HG03095 (cell line): Measurements from ENCODE around the gene FGF23.
"Not testable (repeated sequence)": the region's sequence is repeated elsewhere in the genome, so short reads cannot be mapped to it uniquely, and the experiment has no call there.

Experiments
- ATAC-seq: cut with Tn5 transposase; IDR thresholded peaks from one replicate; pipeline ENCODE4 v1.9.1; 2021; ENCODE audit warnings: moderate library complexity; ENCODE audit not compliant: unreplicated experiment

The FGF23 gene

DNA sequence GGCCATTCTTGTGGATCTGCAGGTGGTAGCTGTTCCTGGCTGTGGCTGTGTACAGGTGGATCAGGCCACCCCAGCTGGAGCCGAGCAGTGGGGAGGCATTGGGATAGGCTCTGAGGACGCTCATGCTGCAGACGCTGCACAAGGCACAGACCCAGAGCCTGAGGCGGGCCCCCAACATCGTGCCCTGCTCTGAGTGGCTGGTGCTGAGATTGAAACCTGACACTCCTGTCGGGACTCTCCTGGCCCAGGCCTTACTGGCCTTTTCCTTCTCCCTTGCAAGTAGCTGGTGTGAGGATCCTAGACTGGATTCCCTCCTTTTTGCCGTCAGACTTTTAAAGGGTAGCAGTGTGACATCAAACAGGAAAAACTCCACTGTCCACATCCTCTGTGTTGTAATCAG, at the start of gene FGF23:
TSS of gene FGF23 (minus strand) at position 308 of the 400 bp plus-strand sequence. CDS start at position 178, 130 bp downstream.
- no peak for ATAC-seq

DNA sequence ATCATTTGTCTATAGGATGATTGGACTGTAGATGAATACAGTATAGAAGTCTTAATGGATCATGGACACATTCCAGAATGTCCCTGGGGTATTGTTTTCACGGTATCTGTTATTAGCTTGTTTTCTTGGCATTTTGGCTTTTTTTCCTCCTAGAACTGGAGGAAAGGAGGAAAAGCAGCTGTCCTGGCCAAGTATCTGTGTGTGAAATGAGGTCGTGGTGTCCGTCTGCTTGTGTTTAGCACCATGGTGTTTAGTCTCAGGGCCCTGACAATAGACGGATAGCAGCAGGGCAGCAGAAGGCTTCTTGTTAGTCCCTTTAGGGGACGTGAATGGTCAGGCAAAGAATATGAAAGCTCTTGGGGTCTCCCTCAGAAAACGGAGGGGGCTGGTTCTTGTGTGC, 44.9 kb upstream of the FGF23 start:
- ATAC-seq, result no peak

DNA sequence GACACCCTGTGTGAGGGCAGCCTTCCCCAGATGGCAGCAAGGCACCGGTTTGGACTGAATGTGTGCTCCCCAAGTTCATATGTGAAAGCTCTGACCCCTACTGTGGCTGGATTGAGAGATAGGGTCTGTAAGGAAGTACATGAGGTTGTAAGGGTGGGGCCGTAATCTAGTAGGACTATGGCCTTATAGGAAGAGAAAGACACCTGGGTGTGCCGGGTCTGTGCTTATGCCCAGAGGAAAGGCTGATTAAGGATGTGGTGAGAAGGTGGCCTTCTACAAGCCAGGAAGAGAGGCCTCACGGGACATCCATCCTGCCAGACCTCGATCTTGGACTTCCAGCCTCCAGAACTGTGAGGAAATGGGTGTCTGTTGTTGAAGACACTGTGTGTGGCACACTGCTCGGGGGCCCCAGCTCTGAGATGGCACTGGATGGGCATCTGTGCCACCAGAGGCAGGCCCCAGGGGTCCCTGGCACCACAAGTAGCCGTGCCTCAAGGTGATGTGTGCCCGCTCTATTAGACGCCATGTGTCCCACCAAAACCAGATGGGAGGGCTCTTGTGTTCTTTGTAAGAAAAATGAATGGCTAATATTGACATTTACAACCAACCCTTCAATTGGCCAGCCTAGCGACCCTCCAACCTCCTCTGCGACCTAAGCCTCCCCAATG, 44.1 kb upstream of the FGF23 start:
- no peak for ATAC-seq

DNA sequence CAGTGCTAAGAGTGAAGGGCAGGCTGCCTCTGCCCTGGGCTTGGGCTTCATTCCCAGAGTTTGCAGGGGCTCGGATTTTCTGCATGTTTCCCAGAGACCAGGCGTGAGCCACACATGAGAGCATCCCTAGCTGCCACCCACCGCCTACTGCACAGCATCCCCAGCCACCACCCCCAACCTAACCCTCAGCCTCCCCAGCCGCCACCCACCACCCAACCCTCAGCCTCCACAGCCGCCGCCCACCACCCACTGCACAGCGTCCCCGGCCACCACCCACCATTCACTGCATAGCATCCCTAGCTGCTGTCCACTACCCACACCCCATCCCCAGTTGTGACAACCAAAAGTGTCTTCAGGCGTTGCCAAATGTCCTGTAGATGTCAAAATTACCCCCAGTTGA, 43.5 kb upstream of the FGF23 start:
- no peak for ATAC-seq

DNA sequence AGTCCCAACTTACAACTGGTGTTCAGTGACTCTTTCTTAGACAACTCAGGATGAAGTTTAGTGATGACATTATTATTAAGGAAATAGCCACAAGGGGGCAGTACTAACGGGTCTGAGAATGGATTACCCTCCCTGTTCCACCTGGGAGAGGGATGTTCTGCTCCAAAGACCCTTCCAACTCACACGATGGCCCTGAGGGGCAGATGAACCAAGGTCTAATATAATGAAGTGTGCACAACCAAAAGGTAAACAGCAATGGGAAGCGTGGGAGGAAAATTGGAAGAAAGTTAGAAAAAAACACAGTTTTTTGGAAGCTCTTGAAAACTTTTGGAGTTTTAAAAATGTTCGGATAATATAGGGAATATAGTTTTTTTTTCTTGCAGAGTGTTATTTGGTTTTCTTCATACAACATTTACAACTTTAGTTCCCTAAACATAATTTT, 42.1 kb upstream of the FGF23 start:
- ATAC-seq, result no peak

DNA sequence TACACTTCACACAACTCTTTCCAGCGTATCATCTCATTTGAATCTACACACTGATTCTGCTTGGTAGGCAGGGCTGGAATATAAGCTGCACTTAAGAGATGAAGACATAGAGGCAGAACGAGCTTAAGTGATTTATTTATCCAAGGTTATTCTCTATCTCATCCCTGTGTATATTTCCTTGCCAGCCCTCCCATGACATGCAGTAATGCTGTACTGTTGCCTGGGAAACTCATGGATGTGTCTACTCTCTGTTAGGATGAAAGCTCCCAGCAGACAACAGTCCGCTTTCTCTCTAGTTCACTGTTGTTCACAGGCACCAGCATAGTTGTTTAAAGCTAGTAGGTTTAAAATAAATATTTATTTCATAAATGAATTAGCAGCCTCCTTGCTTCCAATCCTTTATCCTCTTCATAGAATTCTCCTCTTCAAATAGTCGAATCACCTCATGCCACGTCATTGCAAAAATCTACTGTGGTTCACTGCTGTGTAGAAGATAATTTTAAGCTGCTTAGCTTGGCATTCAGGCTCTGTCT, 40.7 kb upstream of the FGF23 start:
- ATAC-seq, result no peak

DNA sequence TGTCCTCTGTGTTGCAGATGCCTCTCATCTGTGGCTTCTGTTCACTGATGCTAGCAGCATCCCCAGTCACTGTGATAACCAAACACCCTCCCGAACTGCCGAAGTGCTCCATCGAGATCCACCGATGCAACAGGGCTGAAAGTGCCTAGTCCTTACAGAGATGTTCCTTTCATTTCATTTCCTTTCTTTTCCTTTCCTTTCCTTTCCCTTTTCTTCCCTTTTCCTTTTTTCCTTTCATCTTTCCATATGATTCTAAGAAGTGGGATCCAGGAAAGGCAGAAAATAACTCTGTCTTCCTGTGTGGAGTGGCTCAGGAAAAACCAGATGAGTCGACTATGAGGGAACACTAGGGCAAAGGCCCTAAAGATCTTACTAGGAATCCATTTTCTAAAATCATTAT, 39.4 kb upstream of the FGF23 start:
- no peak for ATAC-seq

DNA sequence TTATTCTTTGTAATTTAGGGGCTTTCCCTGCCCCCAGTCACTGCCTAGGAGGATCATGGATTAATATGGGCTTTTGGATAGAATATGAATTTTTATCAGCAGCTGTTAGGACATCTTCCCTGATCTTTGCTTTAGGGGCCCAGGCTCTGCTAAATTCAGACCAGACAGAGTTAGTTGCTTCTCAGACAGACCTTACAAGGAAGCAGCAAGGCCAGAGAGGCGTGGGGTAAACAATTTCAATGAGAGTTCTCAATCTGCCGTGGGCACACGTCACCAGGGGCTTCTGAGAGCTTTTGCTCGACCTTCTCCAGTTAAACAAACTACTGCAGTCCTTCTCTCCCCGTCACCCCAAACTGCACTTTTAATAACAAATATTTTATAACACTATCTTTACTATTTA, 38.4 kb upstream of the FGF23 start:
- ATAC-seq, result no peak

DNA sequence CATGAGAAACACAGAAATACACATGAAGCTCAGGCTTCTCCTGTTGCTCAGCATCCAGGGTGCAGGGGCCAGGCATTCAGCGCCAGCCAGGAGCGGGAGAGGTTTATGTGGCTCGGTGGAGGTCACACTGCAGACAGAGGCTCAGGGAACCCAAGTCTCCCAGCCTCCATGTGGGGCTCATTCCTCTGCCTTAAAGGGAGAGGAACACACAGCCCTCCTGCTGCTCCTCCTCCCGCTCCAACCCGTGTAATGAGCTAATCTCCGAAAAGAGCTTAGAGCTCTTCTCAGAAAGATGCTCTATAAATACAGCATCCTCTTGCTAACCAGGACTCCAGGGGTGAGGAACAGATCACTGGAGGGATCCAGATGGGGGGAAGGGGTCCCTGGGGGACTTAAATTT, 37.9 kb upstream of the FGF23 start:
- no peak for ATAC-seq

DNA sequence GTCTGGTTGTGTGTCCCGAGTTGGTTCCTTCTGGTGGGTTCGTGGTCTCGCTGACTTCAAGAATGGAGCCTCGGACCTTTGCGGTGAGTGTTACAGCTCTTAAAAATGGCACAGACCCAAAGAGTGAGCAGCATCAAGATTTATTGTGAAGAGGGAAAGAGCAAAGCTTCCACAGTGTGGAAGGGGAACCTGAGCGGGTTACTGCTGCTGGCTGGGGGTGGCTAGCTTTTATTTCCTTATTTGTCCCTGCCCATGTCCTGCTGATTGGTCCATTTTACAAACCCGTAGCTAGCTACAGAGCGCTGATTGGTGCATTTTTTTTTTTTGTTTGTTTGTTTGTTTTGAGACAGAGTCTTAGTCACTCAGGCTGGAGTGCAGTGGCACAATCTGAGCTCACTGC, 36.8 kb upstream of the FGF23 start:
- no peak for ATAC-seq

DNA sequence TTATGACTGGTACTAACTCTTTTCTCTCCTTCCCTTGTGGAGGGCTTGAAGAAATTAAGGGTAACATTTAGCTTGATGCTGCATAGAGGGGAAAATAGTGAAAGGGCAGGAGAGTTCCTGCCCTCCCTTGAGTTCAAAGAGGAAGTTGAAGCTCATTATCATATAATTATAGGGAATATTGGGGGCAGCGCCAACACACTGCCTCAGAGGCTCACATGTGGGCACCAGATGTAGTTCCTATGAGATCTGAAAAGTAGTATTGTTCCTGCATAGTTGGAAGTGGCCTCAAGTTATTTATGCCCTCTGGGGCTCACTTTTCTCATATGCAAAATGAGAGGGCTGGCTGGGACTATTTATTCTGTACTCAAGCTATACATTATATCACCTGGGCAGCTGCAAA, 33.0 kb upstream of the FGF23 start:
- no peak for ATAC-seq

DNA sequence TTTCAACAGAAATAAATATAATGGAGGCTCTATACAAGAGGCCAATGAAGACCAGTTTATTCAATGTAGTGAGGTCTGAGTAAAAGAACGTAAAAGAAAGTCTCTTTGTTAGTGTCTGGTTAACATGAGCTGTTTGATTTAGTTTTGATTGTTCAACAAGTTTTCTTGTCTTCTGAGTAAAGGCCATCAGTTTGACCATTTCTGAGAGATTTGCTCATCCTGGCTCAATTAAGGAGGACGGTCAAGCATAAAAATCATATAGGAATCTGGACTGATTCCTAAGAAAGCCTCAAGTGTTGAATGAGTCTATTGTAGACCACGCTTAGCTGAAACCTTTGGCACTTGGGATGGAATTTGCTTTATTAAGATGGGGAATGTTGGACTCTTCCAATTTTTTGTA, 32.5 kb upstream of the FGF23 start:
- ATAC-seq, result no peak

DNA sequence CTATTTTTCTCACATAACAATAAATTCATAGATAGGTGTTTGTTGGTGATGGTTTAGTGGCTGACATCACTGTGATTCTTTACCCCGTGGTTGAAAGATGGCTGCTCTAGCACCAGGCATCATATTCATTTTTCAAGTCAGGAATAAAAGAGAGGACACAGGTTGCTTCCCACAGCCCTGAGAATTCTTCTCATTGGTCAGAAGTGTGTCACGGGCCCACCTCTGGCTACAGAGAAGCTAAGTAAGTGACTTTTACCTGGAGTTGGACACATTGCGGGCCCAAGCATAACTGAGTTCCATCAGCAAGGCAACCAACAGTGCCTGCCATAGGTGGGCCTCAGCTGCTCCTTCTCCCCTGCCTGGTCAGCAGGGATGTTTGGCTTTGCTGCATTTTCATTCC, 27.6 kb upstream of the FGF23 start:
- ATAC-seq, result no peak

DNA sequence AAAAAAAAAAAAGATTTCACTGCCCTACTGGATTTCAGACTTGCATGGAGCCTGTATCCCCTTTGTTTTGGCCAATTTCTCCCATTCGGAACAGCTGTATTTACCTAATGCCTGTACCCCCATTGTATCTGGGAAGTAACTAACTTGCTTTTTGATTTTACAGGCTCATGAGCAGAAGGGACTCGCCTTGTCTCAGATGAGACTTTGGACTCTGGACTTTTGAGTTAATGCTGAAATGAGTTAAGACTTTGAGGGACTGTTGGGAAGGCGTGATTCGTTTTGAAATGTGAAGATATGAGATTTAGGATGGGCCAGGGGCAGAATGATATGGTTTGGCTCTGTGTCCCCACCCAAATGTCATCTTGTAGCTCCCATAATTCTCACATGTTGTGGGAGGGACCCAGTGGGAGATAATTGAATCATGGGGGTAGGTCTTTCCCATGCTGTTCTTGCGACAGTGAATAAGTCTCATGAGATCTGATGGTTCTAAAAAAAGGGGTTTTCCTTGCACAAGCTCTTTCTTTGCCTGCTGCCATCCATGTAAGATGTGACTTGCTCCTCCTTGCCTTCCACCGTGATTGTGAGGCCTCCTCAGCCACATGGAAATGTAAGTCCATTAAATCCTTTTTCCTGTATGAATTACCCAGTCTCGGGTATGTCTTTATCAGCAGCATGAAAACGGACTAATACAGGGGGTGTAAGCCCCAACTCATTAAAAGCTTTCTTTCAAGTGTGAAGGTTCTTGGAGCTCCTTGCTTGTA, 25.5 kb upstream of the FGF23 start:
- ATAC-seq, result not testable (repeated sequence)

DNA sequence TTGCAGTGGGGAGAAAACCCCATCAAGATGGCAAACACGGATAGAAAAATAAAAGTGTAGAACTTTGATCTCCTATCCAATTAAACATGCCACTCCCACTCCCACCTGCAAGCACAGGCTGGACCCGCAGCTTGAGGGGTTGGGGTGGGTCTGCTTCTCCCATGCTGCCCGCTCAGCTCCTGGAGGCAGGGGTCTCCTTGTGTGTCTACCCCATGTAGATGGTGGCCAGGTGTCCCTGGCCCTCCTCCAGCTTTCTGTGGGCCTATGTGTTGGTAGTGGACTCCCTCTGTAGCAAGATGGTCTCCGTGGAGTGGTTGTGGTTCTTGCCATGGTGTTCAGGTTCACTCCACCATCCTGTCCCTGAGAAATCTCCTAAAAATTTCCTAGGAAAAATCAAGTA, 23.5 kb upstream of the FGF23 start:
- no peak for ATAC-seq

DNA sequence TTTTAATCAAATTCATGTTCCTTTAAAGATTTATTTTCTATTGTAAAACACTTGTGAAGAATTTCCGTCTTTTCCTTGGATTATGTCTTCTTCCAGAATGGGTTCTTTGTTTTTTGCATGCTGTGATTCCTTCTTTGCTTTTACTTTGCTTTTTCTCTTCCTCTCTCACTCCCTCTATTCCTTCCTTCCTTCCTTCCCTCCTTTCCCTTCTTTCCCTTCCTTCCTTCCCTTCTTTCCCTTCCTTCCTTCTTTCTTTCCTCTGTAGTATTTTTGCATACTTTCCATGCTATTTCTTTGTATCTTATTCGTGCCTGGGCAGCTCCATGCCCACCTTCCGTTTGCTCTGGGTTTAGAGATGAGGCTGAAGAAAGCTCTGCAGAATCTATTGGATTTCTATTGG, 21.6 kb upstream of the FGF23 start:
- ATAC-seq, result no peak

DNA sequence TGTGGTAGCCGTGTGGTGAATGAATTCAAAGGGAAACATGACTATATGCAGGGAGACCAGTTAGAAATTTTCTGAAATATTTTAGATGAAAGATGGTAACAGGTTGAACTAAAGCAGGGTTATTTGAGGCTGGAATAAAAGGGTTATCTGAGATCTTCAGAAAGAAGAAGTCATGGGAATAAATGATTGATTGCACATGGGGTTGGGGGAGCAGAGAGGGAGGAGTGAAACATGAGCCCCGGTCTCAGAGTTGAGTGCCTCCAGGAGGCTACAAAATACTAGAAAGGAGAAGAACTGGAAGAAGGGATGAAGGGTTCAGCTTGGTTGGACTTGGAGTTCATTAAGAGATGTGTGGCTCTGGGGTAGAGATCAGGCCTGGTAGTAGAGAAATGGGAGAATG, 16.3 kb upstream of the FGF23 start:
- ATAC-seq, result no peak

DNA sequence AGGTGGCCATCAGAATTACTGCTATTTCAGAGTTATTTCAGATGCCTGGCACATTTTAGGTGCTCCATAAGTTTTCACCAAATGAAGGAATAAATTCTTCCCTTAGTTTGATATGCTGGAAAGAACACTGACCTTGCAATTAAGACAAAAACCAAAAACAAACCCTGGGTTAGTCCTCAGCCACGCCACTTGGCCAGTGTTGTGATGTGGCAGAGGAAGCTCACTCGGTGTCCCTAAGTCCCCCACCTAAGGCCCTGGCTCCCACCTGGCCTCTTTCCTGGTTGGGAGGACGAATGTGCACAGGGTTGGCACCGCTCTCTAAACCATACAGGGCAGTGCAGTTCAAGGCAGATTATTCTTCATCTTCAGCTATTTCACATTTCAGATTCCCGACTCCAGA, 13.7 kb upstream of the FGF23 start:
- no peak for ATAC-seq

DNA sequence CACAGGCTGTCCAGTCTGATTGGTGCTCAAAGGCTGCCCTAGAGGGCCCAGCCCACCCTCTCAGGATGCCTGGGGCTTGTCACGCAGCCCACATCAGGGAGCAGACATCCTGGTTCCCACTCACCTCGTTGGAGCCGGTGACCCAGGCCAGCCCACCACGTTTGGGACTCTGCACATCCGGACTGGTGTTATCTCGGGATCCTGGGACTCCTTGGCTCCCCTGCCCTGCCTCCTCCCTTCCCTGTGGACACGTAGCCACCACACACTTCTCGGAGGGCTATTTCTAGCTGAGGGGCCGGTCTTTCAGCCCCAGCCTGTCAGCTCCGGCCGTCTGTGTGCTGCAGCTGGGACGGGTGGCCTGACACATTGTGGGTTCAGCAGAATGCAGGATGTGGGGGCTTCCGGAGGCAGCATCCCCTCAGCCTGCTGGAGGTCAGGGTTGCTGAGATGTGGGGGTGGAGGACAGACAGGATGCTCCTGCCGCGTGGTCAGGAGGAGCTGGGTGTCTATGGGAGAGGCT, 12.8 kb upstream of the FGF23 start:
- no peak for ATAC-seq

DNA sequence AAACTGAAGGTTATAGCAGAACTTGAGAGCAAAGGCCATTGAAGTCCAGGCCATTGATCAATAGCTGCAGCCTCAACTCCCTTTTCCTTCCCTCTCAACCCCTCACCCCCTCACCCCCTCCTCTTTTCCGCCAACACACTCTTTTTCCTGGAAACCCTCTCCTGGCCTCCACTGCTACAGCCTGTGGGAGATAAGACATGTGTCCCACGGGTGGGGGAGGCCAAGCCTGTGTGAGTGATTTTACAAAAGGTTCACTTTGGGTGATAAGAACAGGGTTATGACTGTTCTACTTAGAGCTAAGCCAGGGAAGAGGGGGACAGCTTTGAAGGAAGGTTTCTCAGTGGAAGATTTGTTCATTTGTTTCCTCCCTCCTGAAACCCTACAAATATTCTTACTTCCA, 9.2 kb upstream of the FGF23 start:
- ATAC-seq, result no peak

DNA sequence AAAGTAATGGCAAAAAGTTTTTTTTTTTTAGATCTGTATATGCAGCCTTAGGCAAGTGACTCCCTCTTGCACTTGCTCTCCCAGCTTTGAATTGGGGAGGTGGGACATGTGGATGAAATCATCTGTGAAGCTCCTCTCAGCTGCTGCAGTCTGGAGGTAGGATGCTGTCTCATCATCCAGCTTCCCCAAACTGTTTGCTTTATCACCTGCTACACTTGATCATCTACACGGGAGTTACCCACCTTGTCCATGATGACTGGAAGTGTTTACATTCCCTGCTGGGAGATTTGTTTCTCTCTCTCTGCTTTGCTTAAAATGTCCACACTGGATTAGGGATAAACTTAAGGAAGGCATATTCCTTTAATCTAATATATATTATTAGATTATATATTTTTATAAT, 8.5 kb upstream of the FGF23 start:
- no peak for ATAC-seq

DNA sequence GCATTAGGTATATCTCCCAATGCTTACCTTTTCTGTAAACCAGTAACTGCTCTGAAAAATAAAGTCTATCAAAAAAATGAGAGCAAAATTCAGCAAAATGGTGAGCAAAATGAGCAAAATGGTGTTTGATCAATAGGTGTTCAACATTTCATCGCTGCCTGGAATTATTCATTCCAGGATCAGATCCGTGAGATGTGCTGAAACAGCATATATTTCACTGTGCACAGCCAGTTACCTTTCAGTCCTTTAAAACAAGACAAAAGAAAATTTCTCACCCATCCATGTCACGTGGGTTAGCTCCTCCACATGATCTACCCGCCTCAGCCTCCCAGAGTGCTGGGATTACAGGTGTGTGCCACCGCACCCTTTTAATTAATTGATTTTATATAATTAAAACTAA, 8.1 kb upstream of the FGF23 start:
- ATAC-seq, result no peak
